HepG2 (cell line): ENCODE data around the gene KCNIP4.

ENCODE experiments used
- NBN ChIP-seq: fragments of 450-650 bp; conservative IDR thresholded peaks from 2 replicates; pipeline ENCODE4 v1.6.1; 2017
- SIX4 ChIP-seq: sonication (generic); formaldehyde crosslinking; IDR thresholded peaks from 2 replicates; pipeline ENCODE4 v1.4.0; 2020; ENCODE audit warnings: missing genetic modification reagents
- SRSF1 ChIP-seq: fragments of 200-400 bp; formaldehyde crosslinking; optimal IDR thresholded peaks from 2 replicates; pipeline ENCODE3; 2017; ENCODE audit warnings: mild to moderate bottlenecking, low read depth, low read length, moderate library complexity
- TGIF2 ChIP-seq: IDR thresholded peaks from 2 replicates; pipeline ENCODE4 v1.6.1; 2016; ENCODE audit warnings: control low read depth, missing compliant biosample characterization
- ZNF33A ChIP-seq: sonication (generic); formaldehyde crosslinking; IDR thresholded peaks from 2 replicates; pipeline ENCODE4 v1.5.1; 2020; ENCODE audit warnings: missing genetic modification reagents, mild to moderate bottlenecking, moderate library complexity, borderline replicate concordance
- ZNF34 ChIP-seq: sonication (generic); formaldehyde crosslinking; IDR thresholded peaks from 2 replicates; pipeline ENCODE4 v1.4.0; 2020; ENCODE audit warnings: mild to moderate bottlenecking, missing genetic modification reagents, borderline replicate concordance
- TF ChIP-seq, protein P1 (sequence below): IDR thresholded peaks from 2 replicates; pipeline ENCODE4 v1.6.1; 2012; ENCODE audit warnings: low read length, improper control_type of control experiment

DNA sequence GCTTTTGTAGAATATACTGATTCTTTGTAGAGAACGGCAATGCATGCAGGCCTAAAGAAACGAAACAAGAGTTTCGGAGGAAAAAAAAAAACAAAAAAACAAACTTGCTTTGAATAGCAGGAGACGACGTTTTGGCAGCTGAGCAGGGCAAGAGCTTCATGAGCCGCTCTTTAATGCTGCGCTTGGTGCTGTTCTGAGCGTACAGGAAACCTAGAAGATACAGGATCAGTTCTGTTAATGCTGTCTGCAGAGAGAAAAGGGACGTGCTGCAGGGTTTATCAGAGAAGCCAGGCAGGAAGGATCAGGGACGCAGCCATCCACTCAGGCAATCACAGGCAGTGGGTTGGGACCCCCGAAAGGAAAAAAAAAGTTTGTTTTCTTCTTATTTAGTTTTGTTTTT lies 1066.1 kb downstream of the KCNIP4 start:
- TF ChIP-seq, protein P1, sequence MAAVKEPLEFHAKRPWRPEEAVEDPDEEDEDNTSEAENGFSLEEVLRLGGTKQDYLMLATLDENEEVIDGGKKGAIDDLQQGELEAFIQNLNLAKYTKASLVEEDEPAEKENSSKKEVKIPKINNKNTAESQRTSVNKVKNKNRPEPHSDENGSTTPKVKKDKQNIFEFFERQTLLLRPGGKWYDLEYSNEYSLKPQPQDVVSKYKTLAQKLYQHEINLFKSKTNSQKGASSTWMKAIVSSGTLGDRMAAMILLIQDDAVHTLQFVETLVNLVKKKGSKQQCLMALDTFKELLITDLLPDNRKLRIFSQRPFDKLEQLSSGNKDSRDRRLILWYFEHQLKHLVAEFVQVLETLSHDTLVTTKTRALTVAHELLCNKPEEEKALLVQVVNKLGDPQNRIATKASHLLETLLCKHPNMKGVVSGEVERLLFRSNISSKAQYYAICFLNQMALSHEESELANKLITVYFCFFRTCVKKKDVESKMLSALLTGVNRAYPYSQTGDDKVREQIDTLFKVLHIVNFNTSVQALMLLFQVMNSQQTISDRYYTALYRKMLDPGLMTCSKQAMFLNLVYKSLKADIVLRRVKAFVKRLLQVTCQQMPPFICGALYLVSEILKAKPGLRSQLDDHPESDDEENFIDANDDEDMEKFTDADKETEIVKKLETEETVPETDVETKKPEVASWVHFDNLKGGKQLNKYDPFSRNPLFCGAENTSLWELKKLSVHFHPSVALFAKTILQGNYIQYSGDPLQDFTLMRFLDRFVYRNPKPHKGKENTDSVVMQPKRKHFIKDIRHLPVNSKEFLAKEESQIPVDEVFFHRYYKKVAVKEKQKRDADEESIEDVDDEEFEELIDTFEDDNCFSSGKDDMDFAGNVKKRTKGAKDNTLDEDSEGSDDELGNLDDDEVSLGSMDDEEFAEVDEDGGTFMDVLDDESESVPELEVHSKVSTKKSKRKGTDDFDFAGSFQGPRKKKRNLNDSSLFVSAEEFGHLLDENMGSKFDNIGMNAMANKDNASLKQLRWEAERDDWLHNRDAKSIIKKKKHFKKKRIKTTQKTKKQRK: no peak
- TF ChIP-seq TGIF2 (CRISPR knock-in tag) (no peak), SIX4 (no peak), ZNF33A (CRISPR knock-in tag) (no peak), SRSF1 (no peak), NBN (no peak), ZNF34 (CRISPR knock-in tag) (no peak)
